ENCODE measurements around the gene ZNF414. TPM values are rescaled to one million over a fixed set of nuclear protein-coding genes. Genes with fewer than 3 reads are reported as not detected.

The ZNF414 gene
- total and polyA plus RNA-seq, 3 experiments from 2014 or later, result 18.0 to 26.0 (median 25.7) TPM

DNA sequence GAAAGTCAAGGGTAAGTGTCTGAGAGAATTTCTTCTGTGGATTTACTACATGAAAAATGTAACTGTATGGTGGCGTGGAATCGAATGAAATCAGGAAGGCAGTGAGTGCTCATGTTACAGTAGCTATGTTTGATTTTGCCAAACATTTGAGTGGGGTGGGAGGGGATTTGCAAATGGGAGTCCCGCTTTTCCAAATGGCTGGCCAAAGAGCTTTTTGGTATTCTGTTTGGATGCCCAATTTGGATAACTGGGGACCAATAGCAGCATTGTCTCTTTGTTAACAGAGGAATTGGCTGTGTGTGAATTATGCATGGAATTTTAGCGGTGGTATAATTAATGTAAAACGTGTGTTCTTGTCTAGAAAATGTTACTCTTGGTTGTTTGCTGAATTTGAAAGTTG, 51.4 kb downstream of the ZNF414 start:
- Histone ChIP-seq H3K27me3 (ENCODE audit: insufficient read depth, low read length, poor library complexity, severe bottlenecking) (no peaks in the 10 kb centered on the region), H3K36me3 (ENCODE audit: insufficient read depth, low read length) (peaks cover 54% of the 10 kb centered on the region), H3K9me3 (ENCODE audit: low read length) (no peaks in the 10 kb centered on the region), H3K27ac (ENCODE audit: low read depth, low read length) (no peak overlapping the region), H3K4me3 (ENCODE audit: low read length) (no peak overlapping the region), H3K4me1 (ENCODE audit: insufficient read depth, low read length) (peaks cover 34% of the 10 kb centered on the region)
- DNase-seq, result no peak
- peaks cover 52 to 73% (median 66%) of the 10 kb centered on the region in 3 donors for H3K4me1 Mint-ChIP-seq
- POLR2A ChIA-PET, result interaction anchor here (0.6 to 1.6 kb wide), 3 partner anchors 13 to 158 kb away, joined by 3 to 9 read pairs (median 5); no protein-coding TSS in a partner anchor
- H3K27me3 Mint-ChIP-seq, result no peaks in the 10 kb centered on the region
- peaks cover 19 to 94% (median 25%) of the 10 kb centered on the region in 3 donors for H3K36me3 Mint-ChIP-seq
- no peak overlapping the region for H3K4me3 Mint-ChIP-seq
- CTCF ChIA-PET, result interaction anchor here (1.4 to 2.9 kb wide), 3 partner anchors 18 to 115 kb away, joined by 3 to 7 read pairs (median 4); partner anchors contain the start of genes HNRNPM and MYO1F
- no peaks in the 10 kb centered on the region for H3K9me3 Mint-ChIP-seq
- peak overlapping the region in 3 of 8 donors; percentile 3 to 59 (median 11) for H3K27ac Mint-ChIP-seq

DNA sequence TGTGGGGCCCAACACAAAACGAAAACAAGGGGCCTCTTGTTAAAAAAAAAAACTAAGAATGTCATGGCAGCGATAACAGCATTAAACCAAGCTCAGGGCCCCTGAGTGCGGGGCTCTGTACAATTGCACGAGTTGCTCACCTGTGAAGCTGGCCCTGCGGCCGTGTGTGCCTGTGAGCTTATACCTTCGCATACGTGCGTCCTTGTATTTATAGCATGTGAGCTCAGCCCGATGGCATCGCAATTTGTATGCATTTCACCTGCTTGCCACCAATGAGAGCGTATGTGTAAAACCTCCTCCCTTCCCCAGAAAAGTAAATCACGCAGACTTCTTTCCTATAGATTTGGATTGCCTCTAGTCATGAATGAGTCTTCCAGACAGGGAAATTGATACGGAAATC, 52.1 kb downstream of the ZNF414 start:
- no peaks in the 10 kb centered on the region for H3K9me3 ChIP-seq (ENCODE audit: low read length)
- Mint-ChIP-seq H3K4me3 (no peak overlapping the region), H3K9me3 (no peaks in the 10 kb centered on the region), H3K36me3 (peaks cover 12 to 94% (median 18%) of the 10 kb centered on the region in 3 donors), H3K27me3 (no peaks in the 10 kb centered on the region), H3K4me1 (peaks cover 58 to 76% (median 73%) of the 10 kb centered on the region in 3 donors), H3K27ac (peak overlapping the region in 3 of 8 donors; percentile 24 to 93 (median 34))
- H3K36me3 ChIP-seq (ENCODE audit: insufficient read depth, low read length), result peaks cover 48% of the 10 kb centered on the region
- ChIA-PET POLR2A (interaction anchor here (0.6 to 1.6 kb wide), 3 partner anchors 14 to 158 kb away, joined by 3 to 9 read pairs (median 5); no protein-coding TSS in a partner anchor), CTCF (interaction anchor here (0.5 to 2.9 kb wide), 3 partner anchors 14 to 44 kb away, joined by 3 to 7 read pairs (median 4); partner anchors contain the start of gene HNRNPM)
- no peak overlapping the region for H3K4me3 ChIP-seq (ENCODE audit: low read length)
- H3K27me3 ChIP-seq (ENCODE audit: insufficient read depth, low read length, poor library complexity, severe bottlenecking), result no peaks in the 10 kb centered on the region
- H3K27ac ChIP-seq (ENCODE audit: low read depth, low read length), result no peak overlapping the region
- H3K4me1 ChIP-seq (ENCODE audit: insufficient read depth, low read length), result peaks cover 34% of the 10 kb centered on the region
- DNase-seq, result no peak

- H3K36me3 ChIP-seq (ENCODE audit: insufficient read depth, low read length), result peaks cover 52% of the 10 kb centered on the region
- ChIA-PET POLR2A (interaction anchor here (1.2 kb wide), 1 partner anchor 15 kb away, joined by 5 read pairs; no protein-coding TSS in a partner anchor), CTCF (interaction anchor here (0.5 to 2.9 kb wide), 3 partner anchors 14 to 44 kb away, joined by 3 to 7 read pairs (median 4); partner anchors contain the start of gene HNRNPM)
- Mint-ChIP-seq H3K36me3 (peaks cover 9 to 96% (median 19%) of the 10 kb centered on the region in 3 donors), H3K27ac (peak overlapping the region in 2 of 8 donors; percentile 7 to 93), H3K27me3 (no peaks in the 10 kb centered on the region), H3K9me3 (no peaks in the 10 kb centered on the region), H3K4me3 (no peak overlapping the region), H3K4me1 (peaks cover 63 to 82% (median 78%) of the 10 kb centered on the region in 3 donors)
- H3K9me3 ChIP-seq (ENCODE audit: low read length), result no peaks in the 10 kb centered on the region
- H3K4me1 ChIP-seq (ENCODE audit: insufficient read depth, low read length), result peaks cover 34% of the 10 kb centered on the region
- no peaks in the 10 kb centered on the region for H3K27me3 ChIP-seq (ENCODE audit: insufficient read depth, low read length, poor library complexity, severe bottlenecking)
- DNase-seq, result no peak
- H3K4me3 ChIP-seq (ENCODE audit: low read length), result no peak overlapping the region
- H3K27ac ChIP-seq (ENCODE audit: low read depth, low read length), result no peak overlapping the region
Measured at GRCh38 chr19:8461376-8461775, 52.6 kb downstream of the ZNF414 start.

- Histone ChIP-seq H3K4me3 (ENCODE audit: low read length) (no peak overlapping the region), H3K36me3 (ENCODE audit: insufficient read depth, low read length) (peaks cover 52% of the 10 kb centered on the region), H3K9me3 (ENCODE audit: low read length) (no peaks in the 10 kb centered on the region), H3K4me1 (ENCODE audit: insufficient read depth, low read length) (peaks cover 34% of the 10 kb centered on the region), H3K27ac (ENCODE audit: low read depth, low read length) (no peak overlapping the region), H3K27me3 (ENCODE audit: insufficient read depth, low read length, poor library complexity, severe bottlenecking) (no peaks in the 10 kb centered on the region)
- Mint-ChIP-seq H3K4me1 (peaks cover 70 to 88% (median 84%) of the 10 kb centered on the region in 3 donors), H3K27ac (peak overlapping the region in 6 of 8 donors; percentile 11 to 83 (median 61)), H3K4me3 (peak overlapping the region in 3 of 7 donors; percentile 4 to 46 (median 28)), H3K27me3 (no peaks in the 10 kb centered on the region), H3K9me3 (no peaks in the 10 kb centered on the region), H3K36me3 (peaks cover 4 to 96% (median 18%) of the 10 kb centered on the region in 3 donors)
- POLR2A ChIA-PET, result no interaction called here
- no peak for DNase-seq
- CTCF ChIA-PET, result no interaction called here
Measured at GRCh38 chr19:8460516-8461298, 53.3 kb downstream of the ZNF414 start.

Other genes starting within 250 kb of the ZNF414 start
- gene CD320, start 205.8 kb downstream of the ZNF414 start, total RNA-seq, result 10 to 100 TPM; 93.7 to 97.6 TPM
- 58.6 TPM for gene CD320, start 205.8 kb downstream of the ZNF414 start, polyA plus RNA-seq
- 10 to 100 TPM; 86.0 to 93.3 TPM for gene NDUFA7, start 192.8 kb downstream of the ZNF414 start, total RNA-seq
- 121 TPM for gene NDUFA7, start 192.8 kb downstream of the ZNF414 start, polyA plus RNA-seq
- 1,000 to 10,000 TPM; 2,153 to 2,200 TPM for gene RPS28, start 192.7 kb downstream of the ZNF414 start, total RNA-seq
- 2,694 TPM for gene RPS28, start 192.7 kb downstream of the ZNF414 start, polyA plus RNA-seq
- 1 to 10 TPM in 1 of 2 experiments, under 1 TPM in 1; 0.97 to 1.1 TPM for gene KANK3, start 170.9 kb downstream of the ZNF414 start, total RNA-seq
- gene KANK3, start 170.9 kb downstream of the ZNF414 start, polyA plus RNA-seq, result 3.6 TPM
- gene ANGPTL4, start 150.0 kb downstream of the ZNF414 start, total RNA-seq, result not detected
- gene ANGPTL4, start 150.0 kb downstream of the ZNF414 start, polyA plus RNA-seq, result 0.28 TPM
- 10 to 100 TPM; 61.7 to 69.7 TPM for gene RAB11B, start 123.8 kb downstream of the ZNF414 start, total RNA-seq
- 87.4 TPM for gene RAB11B, start 123.8 kb downstream of the ZNF414 start, polyA plus RNA-seq
- gene MARCHF2, start 100.9 kb downstream of the ZNF414 start, total RNA-seq, result 10 to 100 TPM; 13.1 to 14.1 TPM
- 51.0 TPM for gene MARCHF2, start 100.9 kb downstream of the ZNF414 start, polyA plus RNA-seq
- 100 to 1,000 TPM; 336 to 338 TPM for gene HNRNPM, start 69.2 kb downstream of the ZNF414 start, total RNA-seq
- gene HNRNPM, start 69.2 kb downstream of the ZNF414 start, polyA plus RNA-seq, result 311 TPM
- under 1 TPM; 0.55 to 0.64 TPM for gene PRAM1, start 11.5 kb downstream of the ZNF414 start, total RNA-seq
- gene PRAM1, start 11.5 kb downstream of the ZNF414 start, polyA plus RNA-seq, result 0.39 TPM
- 10 to 100 TPM; 68.0 to 81.3 TPM for gene MYO1F, start 63.3 kb upstream of the ZNF414 start, total RNA-seq
- 161 TPM for gene MYO1F, start 63.3 kb upstream of the ZNF414 start, polyA plus RNA-seq
- gene ADAMTS10, start 96.5 kb upstream of the ZNF414 start, total RNA-seq, result 10 to 100 TPM; 13.2 to 16.2 TPM
- 1.3 TPM for gene ADAMTS10, start 96.5 kb upstream of the ZNF414 start, polyA plus RNA-seq
- gene NFILZ, start 116.5 kb upstream of the ZNF414 start, total RNA-seq, result not detected
- not detected for gene NFILZ, start 116.5 kb upstream of the ZNF414 start, polyA plus RNA-seq
- gene ACTL9, start 184.6 kb upstream of the ZNF414 start, total RNA-seq, result not detected
- gene ACTL9, start 184.6 kb upstream of the ZNF414 start, polyA plus RNA-seq, result not detected
- gene OR2Z1, start 207.5 kb upstream of the ZNF414 start, total RNA-seq, result not detected
- gene OR2Z1, start 207.5 kb upstream of the ZNF414 start, polyA plus RNA-seq, result not detected

Measured in CD8-positive, alpha-beta memory T cell (primary cell).